ENCODE results near the gene DNLZ.

The DNLZ gene

DNA sequence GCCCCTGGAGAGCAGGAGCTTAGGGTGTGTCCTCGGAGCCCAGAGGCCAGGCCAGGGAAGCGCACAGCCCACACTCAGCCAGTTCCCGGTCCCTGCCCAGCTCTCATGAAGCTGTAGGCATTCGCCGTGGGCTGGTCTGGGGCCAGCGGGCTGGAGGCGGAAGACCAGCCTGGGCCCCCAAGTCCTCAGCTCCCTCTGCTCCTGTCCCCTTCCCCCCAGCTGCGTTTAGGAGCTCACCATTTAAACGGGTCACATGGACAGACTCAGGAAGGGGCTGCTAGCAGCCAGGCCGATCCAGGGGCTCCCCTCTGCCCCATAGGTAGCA lies 17.4 kb downstream of the DNLZ start:
- H3K4me3 ChIP-seq (ENCODE audit: low read length), result no peak overlapping the region
- DNase-seq (ENCODE audit: low read depth), result no peak
- TF ChIP-seq, protein P1, sequence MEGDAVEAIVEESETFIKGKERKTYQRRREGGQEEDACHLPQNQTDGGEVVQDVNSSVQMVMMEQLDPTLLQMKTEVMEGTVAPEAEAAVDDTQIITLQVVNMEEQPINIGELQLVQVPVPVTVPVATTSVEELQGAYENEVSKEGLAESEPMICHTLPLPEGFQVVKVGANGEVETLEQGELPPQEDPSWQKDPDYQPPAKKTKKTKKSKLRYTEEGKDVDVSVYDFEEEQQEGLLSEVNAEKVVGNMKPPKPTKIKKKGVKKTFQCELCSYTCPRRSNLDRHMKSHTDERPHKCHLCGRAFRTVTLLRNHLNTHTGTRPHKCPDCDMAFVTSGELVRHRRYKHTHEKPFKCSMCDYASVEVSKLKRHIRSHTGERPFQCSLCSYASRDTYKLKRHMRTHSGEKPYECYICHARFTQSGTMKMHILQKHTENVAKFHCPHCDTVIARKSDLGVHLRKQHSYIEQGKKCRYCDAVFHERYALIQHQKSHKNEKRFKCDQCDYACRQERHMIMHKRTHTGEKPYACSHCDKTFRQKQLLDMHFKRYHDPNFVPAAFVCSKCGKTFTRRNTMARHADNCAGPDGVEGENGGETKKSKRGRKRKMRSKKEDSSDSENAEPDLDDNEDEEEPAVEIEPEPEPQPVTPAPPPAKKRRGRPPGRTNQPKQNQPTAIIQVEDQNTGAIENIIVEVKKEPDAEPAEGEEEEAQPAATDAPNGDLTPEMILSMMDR (conservative IDR thresholded peaks at IDR 0.05; ENCODE audit: low read depth, low read length), result no peak

DNA sequence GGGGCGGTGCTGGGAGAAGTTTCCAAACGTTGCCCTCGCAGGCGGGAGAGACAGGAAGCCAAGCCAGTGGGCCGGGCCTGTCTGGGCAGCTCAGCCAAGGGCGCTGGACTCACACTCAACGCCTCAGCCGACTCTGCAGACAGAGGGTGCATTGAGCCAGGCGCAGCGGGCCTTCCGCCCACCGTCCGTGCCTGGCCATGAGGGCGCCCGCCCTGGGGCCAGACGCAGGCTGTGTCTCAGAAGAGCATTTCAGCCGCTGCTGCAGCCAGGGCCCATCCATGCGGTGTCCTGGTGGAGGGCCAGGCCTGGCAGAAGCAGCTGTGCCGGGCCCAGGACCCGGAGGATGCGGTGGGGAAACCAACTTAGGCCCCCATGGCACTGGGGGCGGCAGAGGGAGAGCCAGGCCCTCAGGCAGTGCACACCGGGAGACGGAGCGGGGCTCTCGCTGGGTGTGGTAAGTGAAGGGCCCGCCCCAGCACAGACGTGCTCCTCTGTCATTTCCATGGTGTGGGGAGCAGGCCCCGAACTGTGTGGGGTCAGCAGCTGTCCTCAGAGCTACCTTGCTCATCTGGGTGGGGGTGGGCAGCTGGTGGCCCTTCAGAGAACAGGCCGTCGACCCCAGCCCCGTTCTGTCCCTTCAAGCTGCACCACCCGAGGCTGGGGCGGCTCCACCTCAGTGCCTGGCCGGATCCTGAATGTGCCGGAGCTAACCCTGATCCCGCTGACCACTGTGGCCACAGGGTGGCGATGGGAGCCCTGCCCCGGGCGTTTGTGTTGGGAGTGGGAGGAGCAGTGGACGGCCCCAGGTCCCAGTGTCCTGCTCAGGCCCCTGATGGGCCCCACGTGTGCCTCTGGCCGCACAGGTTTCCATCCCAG lies 18.0 kb downstream of the DNLZ start:
- TF ChIP-seq, protein P1 (conservative IDR thresholded peaks at IDR 0.05; ENCODE audit: low read depth, low read length), result peak; percentile 59
- H3K4me3 ChIP-seq (ENCODE audit: low read length), result no peak overlapping the region
- DNase-seq (ENCODE audit: low read depth), result no peak

DNA sequence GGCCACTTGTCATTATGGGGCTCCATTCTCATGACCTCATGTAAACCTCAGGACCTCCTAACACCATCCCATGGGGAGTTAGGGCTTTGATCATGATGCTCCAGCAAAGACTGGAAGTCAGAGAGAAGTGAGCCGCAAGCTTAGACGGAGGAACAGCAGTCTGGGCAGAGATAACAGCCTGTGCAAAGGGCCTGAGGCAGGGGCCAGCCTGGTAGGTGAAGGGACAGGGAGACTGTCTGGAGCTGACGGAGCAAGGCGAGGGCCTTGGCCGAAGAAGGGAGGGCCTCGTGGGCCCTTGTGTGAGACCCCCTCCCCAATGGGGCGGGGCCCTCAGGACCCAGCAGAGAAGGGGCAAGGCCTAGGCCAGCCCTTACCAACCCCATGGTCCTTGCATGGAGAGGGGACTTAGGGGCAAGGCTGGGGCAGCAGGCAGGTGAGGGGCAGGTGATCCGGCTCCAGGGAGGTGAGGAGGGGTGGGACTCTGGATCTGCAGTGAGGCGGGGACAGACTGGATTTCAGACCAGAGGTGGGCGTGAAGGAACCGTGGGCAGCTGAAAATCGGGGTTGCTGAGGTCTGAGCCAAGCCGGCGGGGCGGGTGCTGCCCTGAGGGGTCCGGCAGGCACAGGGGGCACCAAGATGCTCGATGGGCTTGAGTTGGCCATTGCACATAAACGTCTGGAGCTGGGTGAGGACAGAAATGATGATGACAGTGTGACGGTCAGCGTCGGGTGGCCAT lies 18.8 kb downstream of the DNLZ start:
- no peak overlapping the region for H3K4me3 ChIP-seq (ENCODE audit: low read length)
- DNase-seq (ENCODE audit: low read depth), result no peak

DNA sequence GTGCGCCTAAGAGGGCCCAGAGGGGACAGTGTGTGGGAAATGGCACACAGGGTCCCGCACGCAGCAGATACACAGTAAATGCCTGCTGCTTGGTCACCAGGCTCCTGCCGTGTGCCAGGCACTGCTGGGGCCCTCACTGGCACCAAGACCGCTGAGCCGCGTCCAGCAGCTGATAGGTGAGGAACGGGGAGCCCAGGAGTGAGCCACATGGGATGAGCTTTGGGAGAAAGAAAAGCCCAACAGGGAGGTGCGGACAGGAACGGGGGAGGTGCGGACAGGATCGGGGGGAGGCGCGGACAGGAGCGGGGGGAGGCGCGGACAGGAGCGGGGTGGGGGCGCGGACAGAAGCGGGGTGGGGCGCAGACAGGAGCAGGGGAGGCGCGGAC lies 19.7 kb downstream of the DNLZ start:
- no peak for DNase-seq (ENCODE audit: low read depth)
- TF ChIP-seq, protein P1 (conservative IDR thresholded peaks at IDR 0.05; ENCODE audit: low read depth, low read length), result no peak

More for the DNA sequence above, 18.8 kb downstream of the DNLZ start:
- TF ChIP-seq, protein P1 (conservative IDR thresholded peaks at IDR 0.05; ENCODE audit: low read depth, low read length), result no peak

DNA sequence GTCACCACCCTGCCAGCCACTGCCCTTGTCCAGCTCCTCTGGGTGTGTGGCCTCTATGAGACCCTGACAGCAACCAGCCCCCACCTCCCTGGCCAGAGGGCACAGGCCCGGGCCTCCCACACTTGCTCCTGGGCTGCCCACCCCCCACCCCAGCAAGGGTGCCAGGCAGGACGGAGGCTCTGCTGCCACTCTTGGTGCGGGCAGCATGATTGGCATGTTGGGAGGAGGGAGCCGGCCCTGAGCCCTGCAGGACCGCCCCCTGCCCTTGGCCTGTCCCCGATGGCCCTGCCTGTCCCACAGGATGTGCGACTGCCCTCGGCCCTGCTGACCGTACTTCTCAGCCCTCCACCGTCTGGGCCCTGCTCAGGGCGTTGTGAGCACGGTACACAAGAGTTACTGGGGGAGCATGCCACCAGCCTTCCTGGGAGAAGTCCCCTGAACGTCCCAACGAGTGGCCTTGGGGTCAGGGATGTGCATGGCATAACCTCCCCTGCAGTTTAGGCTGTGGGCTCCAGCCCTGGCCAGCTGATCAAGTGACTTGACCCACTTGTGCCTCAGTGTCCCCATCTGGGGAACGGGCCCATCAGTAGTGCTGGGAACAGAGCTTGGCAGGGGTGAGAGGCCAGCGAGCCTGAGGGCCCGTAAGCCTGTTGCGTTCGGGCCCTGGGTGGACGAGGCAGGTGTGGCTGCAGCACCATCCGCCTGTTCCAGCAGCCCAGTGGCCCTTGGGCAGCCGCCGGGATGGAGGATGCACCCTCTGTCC lies 20.2 kb downstream of the DNLZ start:
- peak overlapping the region; percentile 6 for H3K4me3 ChIP-seq (ENCODE audit: low read length)

More for the DNA sequence above, 19.7 kb downstream of the DNLZ start:
- H3K4me3 ChIP-seq (ENCODE audit: low read length), result no peak overlapping the region

More for the DNA sequence above, 20.2 kb downstream of the DNLZ start:
- TF ChIP-seq, protein P1 (conservative IDR thresholded peaks at IDR 0.05; ENCODE audit: low read depth, low read length), result no peak
- no peak for DNase-seq (ENCODE audit: low read depth)
